Ishikawa (cell line): ENCODE data around the gene AMPH.

Experiments
- CEBPB ChIP-seq: IDR thresholded peaks from 2 replicates; pipeline ENCODE4 v1.6.1; 2012
- CREB1 ChIP-seq: IDR thresholded peaks from 2 replicates; pipeline ENCODE4 v1.6.1; 2012; ENCODE audit warnings: low read depth
- EGR1 ChIP-seq: IDR thresholded peaks from 2 replicates; pipeline ENCODE4 v1.6.1; 2012
- EP300 ChIP-seq: IDR thresholded peaks from 2 replicates; pipeline ENCODE4 v1.6.1; 2012; ENCODE audit warnings: borderline replicate concordance
- FOXM1 ChIP-seq: IDR thresholded peaks from 2 replicates; pipeline ENCODE4 v1.6.1; 2012; ENCODE audit warnings: low read depth, borderline replicate concordance
- MAX ChIP-seq: IDR thresholded peaks from 2 replicates; pipeline ENCODE4 v1.6.1; 2012
- NFIC ChIP-seq: IDR thresholded peaks from 2 replicates; pipeline ENCODE4 v1.6.1; 2012
- RAD21 ChIP-seq: IDR thresholded peaks from 2 replicates; pipeline ENCODE4 v1.6.1; 2012; ENCODE audit warnings: low read depth
- TAF1 ChIP-seq: IDR thresholded peaks from 2 replicates; pipeline ENCODE4 v1.6.1; 2012; ENCODE audit warnings: low read depth, mild to moderate bottlenecking
- TCF12 ChIP-seq: IDR thresholded peaks from 2 replicates; pipeline ENCODE4 v1.6.1; 2012; ENCODE audit warnings: low read depth
- TEAD4 ChIP-seq: IDR thresholded peaks from 2 replicates; pipeline ENCODE4 v1.6.1; 2012
- USF1 ChIP-seq: IDR thresholded peaks from 2 replicates; pipeline ENCODE4 v1.6.1; 2012
- YY1 ChIP-seq: IDR thresholded peaks from 2 replicates; pipeline ENCODE4 v1.6.1; 2012; ENCODE audit warnings: low read depth
- ZBTB7A ChIP-seq: IDR thresholded peaks from 2 replicates; pipeline ENCODE4 v1.6.1; 2012; ENCODE audit warnings: low read depth
- TF ChIP-seq, protein P1 (sequence below): IDR thresholded peaks from 2 replicates; pipeline ENCODE4 v1.6.1; 2012; ENCODE audit warnings: low read depth, mild to moderate bottlenecking

AMPH gene

DNA sequence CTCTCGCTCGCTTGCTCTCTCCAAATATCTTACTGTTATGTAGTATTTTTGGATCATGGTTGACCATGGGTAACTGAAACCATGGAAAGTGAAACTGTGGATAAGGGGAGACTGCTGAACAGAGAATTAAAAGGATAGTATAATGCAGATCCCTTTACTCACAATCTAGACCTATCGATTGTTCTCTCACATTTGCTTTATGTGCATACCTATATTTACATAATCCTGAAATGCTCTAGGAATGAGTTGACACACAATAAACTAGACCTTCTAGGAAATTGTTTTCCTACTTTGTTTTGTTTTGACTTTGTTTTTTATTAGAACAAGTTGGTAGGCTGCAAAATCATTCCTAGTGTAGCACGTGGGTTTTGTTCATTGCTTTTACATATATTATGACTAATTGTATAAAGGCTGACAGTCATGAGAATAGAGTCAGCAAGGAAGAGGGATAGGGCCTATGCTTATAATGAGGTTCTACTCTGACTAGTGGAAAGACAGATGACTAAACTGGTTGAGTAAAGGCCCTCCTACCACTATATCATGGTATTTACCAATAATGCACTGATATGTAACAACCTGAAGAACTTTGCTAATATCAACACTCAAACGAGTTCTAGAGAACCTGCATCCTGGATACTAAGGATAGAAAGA, 182.5 kb downstream of the AMPH start:
- TF ChIP-seq RAD21: no peak
- no peak for TF ChIP-seq TCF12
- no peak for TF ChIP-seq ZBTB7A
- TF ChIP-seq, protein P1, sequence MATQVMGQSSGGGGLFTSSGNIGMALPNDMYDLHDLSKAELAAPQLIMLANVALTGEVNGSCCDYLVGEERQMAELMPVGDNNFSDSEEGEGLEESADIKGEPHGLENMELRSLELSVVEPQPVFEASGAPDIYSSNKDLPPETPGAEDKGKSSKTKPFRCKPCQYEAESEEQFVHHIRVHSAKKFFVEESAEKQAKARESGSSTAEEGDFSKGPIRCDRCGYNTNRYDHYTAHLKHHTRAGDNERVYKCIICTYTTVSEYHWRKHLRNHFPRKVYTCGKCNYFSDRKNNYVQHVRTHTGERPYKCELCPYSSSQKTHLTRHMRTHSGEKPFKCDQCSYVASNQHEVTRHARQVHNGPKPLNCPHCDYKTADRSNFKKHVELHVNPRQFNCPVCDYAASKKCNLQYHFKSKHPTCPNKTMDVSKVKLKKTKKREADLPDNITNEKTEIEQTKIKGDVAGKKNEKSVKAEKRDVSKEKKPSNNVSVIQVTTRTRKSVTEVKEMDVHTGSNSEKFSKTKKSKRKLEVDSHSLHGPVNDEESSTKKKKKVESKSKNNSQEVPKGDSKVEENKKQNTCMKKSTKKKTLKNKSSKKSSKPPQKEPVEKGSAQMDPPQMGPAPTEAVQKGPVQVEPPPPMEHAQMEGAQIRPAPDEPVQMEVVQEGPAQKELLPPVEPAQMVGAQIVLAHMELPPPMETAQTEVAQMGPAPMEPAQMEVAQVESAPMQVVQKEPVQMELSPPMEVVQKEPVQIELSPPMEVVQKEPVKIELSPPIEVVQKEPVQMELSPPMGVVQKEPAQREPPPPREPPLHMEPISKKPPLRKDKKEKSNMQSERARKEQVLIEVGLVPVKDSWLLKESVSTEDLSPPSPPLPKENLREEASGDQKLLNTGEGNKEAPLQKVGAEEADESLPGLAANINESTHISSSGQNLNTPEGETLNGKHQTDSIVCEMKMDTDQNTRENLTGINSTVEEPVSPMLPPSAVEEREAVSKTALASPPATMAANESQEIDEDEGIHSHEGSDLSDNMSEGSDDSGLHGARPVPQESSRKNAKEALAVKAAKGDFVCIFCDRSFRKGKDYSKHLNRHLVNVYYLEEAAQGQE: no peak
- TF ChIP-seq TAF1: no peak
- no peak for TF ChIP-seq NFIC

- TF ChIP-seq, protein P1: no peak
- TF ChIP-seq CEBPB: no peak
- TF ChIP-seq FOXM1: no peak
- TF ChIP-seq NFIC: no peak
- TF ChIP-seq TEAD4: no peak
- no peak for TF ChIP-seq CREB1
- TF ChIP-seq TCF12: no peak
- TF ChIP-seq MAX: no peak
Observed at GRCh38 chr7:38448054-38448453, 183.1 kb downstream of the AMPH start.

DNA sequence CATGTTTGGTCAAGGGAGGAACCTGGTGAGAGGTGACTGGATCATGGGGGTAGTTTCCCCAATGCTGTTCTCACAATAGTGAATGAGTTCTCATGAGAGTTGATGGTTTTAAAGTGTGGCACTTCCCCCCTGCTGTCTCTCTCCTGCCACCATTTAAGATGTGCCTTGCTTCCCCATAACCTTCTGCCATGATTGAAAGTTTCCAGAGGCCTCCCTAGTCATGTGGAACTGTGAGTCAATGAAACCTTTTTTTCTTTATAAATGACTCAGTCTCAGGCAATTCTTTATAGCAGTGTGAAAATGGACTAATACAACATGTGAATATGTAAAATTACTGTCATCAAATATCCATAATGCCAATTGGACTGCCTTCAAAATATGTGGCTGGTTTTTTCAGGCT, 192.2 kb downstream of the AMPH start:
- no peak for TF ChIP-seq NFIC
- no peak for TF ChIP-seq CEBPB
- TF ChIP-seq, protein P1: no peak
- TF ChIP-seq YY1: no peak
- TF ChIP-seq USF1: no peak
- no peak for TF ChIP-seq TEAD4
- no peak for TF ChIP-seq MAX
- TF ChIP-seq CREB1: no peak
- TF ChIP-seq EP300: no peak
- TF ChIP-seq RAD21: no peak
- no peak for TF ChIP-seq FOXM1
- TF ChIP-seq ZBTB7A: no peak
- no peak for TF ChIP-seq EGR1
- no peak for TF ChIP-seq TCF12

- TF ChIP-seq, protein P1: no peak
- TF ChIP-seq NFIC (no peak), FOXM1 (no peak), USF1 (no peak), TEAD4 (no peak), CREB1 (no peak), ZBTB7A (no peak), EP300 (no peak), EGR1 (no peak), TCF12 (no peak), MAX (no peak), YY1 (no peak), RAD21 (no peak), TAF1 (no peak), CEBPB (no peak)
Observed at GRCh38 chr7:38432671-38433070, 198.5 kb downstream of the AMPH start.
